Heart left ventricle (tissue), 13 donors: Measurements from ENCODE around the gene KLHL22.

Experiments used
- CTCF ChIP-seq, 12 donors: fragments of 200-600 bp; sonication (generic) in 4 of 12; IDR thresholded peaks; one replicate each; pipeline versions ENCODE4 v1.5.0 to v1.8.0; 2018 to 2022; ENCODE audit warnings: antibody characterized with exemption in 12 of 12, mild to moderate bottlenecking in 5 of 12
- POLR2A ChIP-seq, 2 donors: fragments of 450-650 bp; IDR thresholded peaks; one replicate each; pipeline ENCODE4 v1.6.1; 2017; ENCODE audit warnings: antibody characterized with exemption in 2 of 2, mild to moderate bottlenecking in 2 of 2, moderate library complexity in 2 of 2
- donor health status: ischemic (EF 13 %, LVEDD 7.1; RV severe dilation, severe dysfunction).
- donor health status: DM: no; HTN: yes; CAD: no.
- donor health status: DM: no; HTN: no; CAD: no.
- donor health status: ischemic (EF 25% LVEDD 6.9; RV normal size, moderate dysfunction).
- donor health status: ischemic (EF 25% LVEDD 5.7; RV mildly dilated, moderate dysfunction).
- donor health status: ischemic (EF 35%, LVEDD 5.7; RV mildly dilated, moderate dysfunction).
- donor health status: nonischemic (EF 11% LVEDD 7.7; RV severe dilation, severe dysfunction).
- donor health status: DM: yes; HTN: yes; CAD: no.
- donor health status: PGD.
- donor health status: ischemic (EF 29% LVEDD 5.4; RV normal size, mild dysfunction).
- donor health status: nonischemic (EF 23%, LVEDD 6.1; RV moderate dilation, normal function).

DNA sequence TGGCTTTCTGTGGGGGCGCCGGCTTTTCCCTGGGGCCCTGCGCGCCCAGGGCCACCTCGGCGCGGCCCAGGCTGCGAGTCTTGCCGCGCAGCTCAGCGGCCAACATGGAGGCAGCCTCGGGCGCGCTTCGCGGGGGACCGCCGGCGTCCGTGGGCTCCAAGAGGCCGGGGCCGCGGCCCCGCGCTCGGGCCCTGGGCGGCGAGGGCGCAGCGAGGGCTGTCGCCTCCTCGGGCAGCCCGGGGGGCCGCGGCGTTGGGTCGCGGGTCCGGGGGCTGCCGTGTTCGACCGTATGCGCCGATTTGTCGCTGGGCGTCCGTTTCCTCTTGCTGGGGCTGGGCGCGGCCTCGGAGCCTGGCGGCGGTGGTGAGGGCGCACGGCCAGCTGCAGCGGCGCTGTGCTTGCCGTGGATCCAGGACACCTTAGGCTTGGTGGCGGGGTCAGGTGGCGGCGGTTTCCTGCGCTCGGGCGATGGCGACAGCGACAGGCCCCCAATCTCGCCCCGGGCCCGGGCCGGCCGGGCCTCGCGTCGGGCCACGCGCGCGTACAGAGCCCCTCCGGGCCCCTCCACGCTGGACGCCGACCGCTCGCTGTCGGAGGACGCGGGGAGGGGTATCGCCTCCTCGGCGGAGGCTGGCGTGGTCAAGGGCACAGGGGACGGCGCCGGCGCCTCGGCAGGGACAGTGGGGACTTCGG, 69.9 kb downstream of the KLHL22 start:
- TF ChIP-seq CTCF (IDR thresholded peaks at IDR 0.05) (no peak), POLR2A (IDR thresholded peaks at IDR 0.05) (no peak)
